Testis (tissue), 3 donors: ENCODE measurements around the gene KRT3. TPM values are rescaled to one million over a fixed set of nuclear protein-coding genes. Genes with fewer than 3 reads are reported as not detected.

Source experiments
- DNase-seq: peaks from one replicate; pipeline ENCODE4 v3.0.0-alpha.2; 2019
- H3K27ac ChIP-seq, 2 donors: fragments of 200-600 bp; sonication (generic); one replicate each; pipeline ENCODE4 v1.5.1; 2019
- H3K27me3 ChIP-seq: fragments of 200-600 bp; sonication (generic); one replicate; pipeline ENCODE4 v1.5.1; 2019
- H3K36me3 ChIP-seq: fragments of 200-600 bp; sonication (generic); one replicate; pipeline ENCODE4 v1.5.1; 2017; ENCODE audit warnings: low read depth; ENCODE audit errors: missing control alignments
- H3K4me1 ChIP-seq: fragments of 200-600 bp; sonication (generic); one replicate; pipeline ENCODE4 v1.5.1; 2019
- H3K4me3 ChIP-seq, 2 donors: fragments of 200-600 bp; sonication (generic); one replicate each; pipeline ENCODE4 v1.5.1; 2017 to 2019
- H3K9me3 ChIP-seq: fragments of 200-600 bp; sonication (generic); one replicate; pipeline ENCODE4 v1.5.1; 2017
- POLR2A ChIP-seq: fragments of 450-650 bp; IDR thresholded peaks from one replicate; pipeline ENCODE4 v1.6.1; 2017; ENCODE audit warnings: antibody characterized with exemption, mild to moderate bottlenecking, moderate library complexity
- WGBS, 2 donors: methylation state at CpG; one replicate each; pipeline ENCODE4 v1.1.5; 2018; 5-methylcytosine and 5-hydroxymethylcytosine counted together
- intact Hi-C: fragments of 100-400 bp; cut with DNase I; formaldehyde crosslinking; loops from one replicate; pipeline ENCODE4 v1.15.1; 2023; ENCODE audit warnings: low total_unique reads
- polyA plus RNA-seq: library from polyadenylated mRNA; stranded (reverse); fragments of 350-450 nt; fragmentation: Illumina TruSeq; extraction: RNeasy Lipid Tissue Mini Kit (QIAGEN cat#74804); gene quantifications from one replicate; pipeline ENCODE4 v1.2.3, GENCODE V29; 2014; ENCODE audit warnings: low read depth, low replicate concordance; ENCODE audit not compliant: insufficient read depth
- total RNA-seq, 2 donors: library from RNA; depleted of rRNA; stranded (reverse); fragments of >200 nt; gene quantifications; one replicate each; pipeline ENCODE4 v1.2.3, GENCODE V29; 2016
- TF ChIP-seq, protein P1 (sequence below), 3 experiments: fragments of 450-650 bp in 2 of 3; fragments of 200-600 bp in 1 of 3; sonication (generic) in 1 of 3; IDR thresholded peaks; one replicate each; pipeline ENCODE4 v1.5.1; 2016 to 2019; ENCODE audit warnings: antibody characterized with exemption in 3 of 3, mild to moderate bottlenecking in 2 of 3, moderate library complexity in 1 of 3

KRT3 gene
- total and polyA plus RNA-seq, 3 donors from 2014 or later, result not detected

DNA sequence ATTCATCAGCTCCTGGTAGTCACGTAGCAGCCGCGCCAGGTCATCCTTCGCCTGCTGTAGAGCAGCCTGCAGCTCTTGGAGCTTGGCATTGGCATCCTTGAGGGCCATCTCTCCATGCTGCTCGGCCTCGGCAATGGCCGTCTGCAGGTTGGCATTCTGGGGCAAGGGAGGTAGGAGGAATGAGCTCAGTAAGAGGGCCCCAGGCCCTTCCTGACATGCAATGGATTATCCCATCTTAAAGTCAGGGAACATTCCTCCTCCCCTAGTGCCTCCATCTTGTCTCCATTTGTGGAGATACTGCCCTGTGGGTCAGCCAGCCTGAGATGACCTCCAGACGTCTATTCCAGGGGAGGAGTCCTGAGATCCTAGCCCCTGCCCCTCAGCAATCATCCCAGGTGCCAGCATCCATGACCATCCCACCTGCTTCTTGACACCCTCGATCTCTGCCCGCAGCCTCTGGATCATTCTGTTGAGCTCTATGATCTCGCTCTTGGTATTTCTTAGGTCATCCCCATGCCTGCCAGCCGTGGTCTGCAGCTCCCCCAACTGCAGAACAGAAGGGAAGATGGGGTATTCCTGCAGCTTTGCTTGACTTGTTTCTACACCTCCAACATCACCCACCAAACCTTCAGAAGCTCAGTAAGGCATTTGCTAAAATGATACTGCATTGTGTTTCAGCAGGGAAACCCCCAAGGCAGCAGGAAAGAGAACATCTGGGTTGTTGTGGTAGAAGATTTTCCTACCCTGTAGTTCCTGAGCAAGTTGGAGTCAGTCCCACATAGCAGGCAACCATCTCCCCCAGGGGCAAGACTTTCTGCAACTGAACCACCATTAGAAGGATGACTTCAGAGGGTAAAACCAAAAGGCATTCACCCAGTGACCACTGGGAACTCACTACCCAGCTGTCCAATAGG lies 4.4 kb downstream of the KRT3 start:
- WGBS, 2 donors, result 95 to 99% methylated on average over 12 of the region's 12 CpGs
- H3K27me3 ChIP-seq, result no peaks in the 10 kb centered on the region
- no peak overlapping the region for H3K27ac ChIP-seq
- no peak overlapping the region for H3K4me3 ChIP-seq
- no peak for TF ChIP-seq POLR2A
- TF ChIP-seq, protein P1, sequence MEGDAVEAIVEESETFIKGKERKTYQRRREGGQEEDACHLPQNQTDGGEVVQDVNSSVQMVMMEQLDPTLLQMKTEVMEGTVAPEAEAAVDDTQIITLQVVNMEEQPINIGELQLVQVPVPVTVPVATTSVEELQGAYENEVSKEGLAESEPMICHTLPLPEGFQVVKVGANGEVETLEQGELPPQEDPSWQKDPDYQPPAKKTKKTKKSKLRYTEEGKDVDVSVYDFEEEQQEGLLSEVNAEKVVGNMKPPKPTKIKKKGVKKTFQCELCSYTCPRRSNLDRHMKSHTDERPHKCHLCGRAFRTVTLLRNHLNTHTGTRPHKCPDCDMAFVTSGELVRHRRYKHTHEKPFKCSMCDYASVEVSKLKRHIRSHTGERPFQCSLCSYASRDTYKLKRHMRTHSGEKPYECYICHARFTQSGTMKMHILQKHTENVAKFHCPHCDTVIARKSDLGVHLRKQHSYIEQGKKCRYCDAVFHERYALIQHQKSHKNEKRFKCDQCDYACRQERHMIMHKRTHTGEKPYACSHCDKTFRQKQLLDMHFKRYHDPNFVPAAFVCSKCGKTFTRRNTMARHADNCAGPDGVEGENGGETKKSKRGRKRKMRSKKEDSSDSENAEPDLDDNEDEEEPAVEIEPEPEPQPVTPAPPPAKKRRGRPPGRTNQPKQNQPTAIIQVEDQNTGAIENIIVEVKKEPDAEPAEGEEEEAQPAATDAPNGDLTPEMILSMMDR (IDR thresholded peaks at IDR 0.05), result no peak
- intact Hi-C loops, result no loop called here
- no peaks in the 10 kb centered on the region for H3K36me3 ChIP-seq
- H3K9me3 ChIP-seq, result no peaks in the 10 kb centered on the region
- no peak for DNase-seq
- H3K4me1 ChIP-seq, result peaks cover 8% of the 10 kb centered on the region

DNA sequence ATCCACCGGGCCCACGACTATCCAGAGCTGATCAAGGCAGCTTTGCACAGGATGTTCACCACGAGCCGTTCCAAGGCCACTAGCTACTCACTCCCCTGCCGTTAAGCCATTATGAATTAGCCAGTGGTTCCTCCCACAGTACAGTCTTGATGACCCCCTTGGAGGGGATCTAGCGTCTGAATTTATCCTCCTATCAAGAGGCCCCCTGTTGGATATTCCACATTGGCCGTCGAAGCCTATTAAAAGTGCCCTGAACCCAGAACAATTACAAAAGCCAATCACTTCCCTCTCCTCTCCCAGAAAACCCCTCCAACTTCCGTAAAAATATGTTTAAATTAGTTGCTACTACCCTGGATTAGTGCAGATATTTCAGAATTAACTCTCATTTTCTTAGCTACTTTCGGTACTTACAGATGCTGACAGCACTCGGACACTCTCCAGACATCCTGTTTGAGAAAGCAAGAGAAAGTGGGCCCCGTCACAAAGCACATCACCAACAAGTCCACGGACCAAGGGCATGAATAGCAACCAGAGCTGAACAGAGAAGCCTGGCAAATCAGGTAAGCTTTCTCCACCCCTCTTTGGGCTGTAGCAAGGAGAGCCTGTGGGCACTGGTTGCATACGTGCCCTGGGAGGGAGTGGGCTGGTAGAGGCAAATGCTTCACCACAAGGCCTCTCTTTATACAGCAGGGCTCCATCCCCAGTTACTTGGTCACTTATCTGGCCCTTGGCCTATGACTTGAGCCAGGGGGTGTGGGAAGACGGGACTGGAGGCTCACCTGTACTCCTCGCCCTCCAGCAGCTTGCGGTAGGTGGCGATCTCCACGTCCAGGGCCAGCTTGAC lies 5.3 kb downstream of the KRT3 start:
- whole genome bisulfite sequencing, 2 donors, result 54 to 65% methylated on average over 13 to 19 of the region's 19 CpGs
- Histone ChIP-seq H3K9me3 (no peaks in the 10 kb centered on the region), H3K36me3 (no peaks in the 10 kb centered on the region), H3K27ac (no peak overlapping the region), H3K4me1 (peaks cover 8% of the 10 kb centered on the region), H3K27me3 (no peaks in the 10 kb centered on the region), H3K4me3 (peak overlapping the region in 1 of 2 donors; percentile 18)
- no peak for DNase-seq
- intact Hi-C loops, result no loop called here
- TF ChIP-seq, protein P1 (IDR thresholded peaks at IDR 0.05), result no peak
- TF ChIP-seq POLR2A, result no peak

DNA sequence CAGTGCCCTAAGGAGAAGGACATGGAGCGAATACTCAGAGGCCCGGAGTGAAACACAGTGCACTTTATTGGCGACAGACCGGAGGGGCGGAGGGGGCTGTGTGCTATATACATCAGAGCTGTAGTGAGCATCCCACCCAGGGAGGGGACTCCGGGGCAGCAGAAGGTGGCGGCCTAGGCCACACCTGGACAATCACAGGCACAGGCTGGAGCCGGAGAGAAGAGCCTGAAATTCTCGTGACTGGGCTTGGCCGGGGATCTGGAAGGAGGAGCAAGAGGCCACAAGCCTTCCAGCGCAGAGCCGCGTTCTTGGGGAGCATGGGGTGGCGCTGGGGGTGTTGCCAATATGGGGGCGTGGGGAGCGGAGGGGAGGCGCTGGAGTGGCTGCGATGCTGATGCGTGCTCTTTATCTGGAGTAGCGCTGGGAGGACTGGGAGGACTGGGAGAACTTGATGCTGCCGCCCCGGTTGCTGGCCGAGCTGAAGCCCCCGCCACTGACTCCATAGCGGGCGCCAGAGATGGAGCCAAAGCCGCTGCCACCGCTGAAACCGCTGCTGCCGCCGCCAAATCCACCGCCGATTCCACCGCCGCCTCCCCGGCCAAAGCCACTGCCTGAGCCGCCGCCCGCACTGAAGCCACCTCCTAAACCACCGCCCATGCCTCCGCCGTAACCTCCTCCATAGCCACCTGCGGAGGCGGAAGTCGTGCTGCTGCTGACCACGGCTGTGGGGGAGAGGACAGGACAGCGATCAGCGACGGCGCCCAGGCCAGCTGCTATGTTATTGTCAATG lies 6.1 kb downstream of the KRT3 start:
- Histone ChIP-seq H3K4me3 (peak overlapping the region in 1 of 2 donors; percentile 18), H3K27me3 (no peaks in the 10 kb centered on the region), H3K27ac (no peak overlapping the region), H3K9me3 (no peaks in the 10 kb centered on the region), H3K36me3 (no peaks in the 10 kb centered on the region), H3K4me1 (peaks cover 8% of the 10 kb centered on the region)
- intact Hi-C loops, result no loop called here
- TF ChIP-seq, protein P1 (IDR thresholded peaks at IDR 0.05), result no peak
- no peak for TF ChIP-seq POLR2A
- 20 to 26% methylated on average over 26 to 38 of the region's 50 CpGs for WGBS, 2 donors
- DNase-seq, result peak; percentile 56

DNA sequence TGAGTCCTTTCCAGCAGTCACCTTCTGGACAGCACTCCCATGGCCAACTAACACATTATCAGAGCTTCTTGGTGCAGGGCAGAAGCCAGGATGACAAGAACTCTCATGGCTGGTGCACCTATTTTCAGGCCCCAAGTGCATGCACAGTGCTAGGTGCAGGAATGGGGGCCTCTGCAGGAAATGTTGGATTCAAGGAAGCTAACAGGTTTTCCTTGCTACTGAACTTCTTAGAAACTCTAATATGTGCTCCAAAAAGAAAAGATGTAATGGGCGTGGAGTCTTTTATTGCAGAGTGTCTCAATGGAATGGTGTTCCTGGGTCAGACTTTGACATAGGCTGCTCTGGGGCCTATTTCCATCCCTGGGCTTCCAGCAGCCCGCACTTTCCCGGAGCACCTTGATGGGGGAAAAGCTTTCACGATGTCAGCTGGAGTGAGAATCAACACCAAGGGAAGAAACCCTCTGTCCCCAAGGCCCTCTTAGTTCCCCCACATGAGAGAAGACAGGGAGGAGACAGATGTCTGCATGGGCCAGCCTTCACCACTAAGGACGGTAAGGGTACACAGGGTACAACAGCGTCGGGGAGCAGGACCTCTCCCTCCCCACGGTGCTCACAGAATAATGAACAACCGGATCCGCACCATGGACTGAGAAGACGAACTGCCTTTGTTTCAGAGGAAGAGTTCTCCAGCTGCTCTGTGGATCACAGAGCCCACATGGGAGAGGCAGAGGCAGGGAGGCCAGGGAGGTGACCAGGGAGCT lies 6.9 kb downstream of the KRT3 start:
- DNase-seq, result no peak
- no peaks in the 10 kb centered on the region for H3K27me3 ChIP-seq
- no peak overlapping the region for H3K4me3 ChIP-seq
- WGBS, 2 donors, result 57 to 77% methylated on average over 11 of the region's 11 CpGs
- peaks cover 8% of the 10 kb centered on the region for H3K4me1 ChIP-seq
- H3K27ac ChIP-seq, result no peak overlapping the region
- H3K36me3 ChIP-seq, result no peaks in the 10 kb centered on the region
- intact Hi-C loops, result no loop called here
- no peaks in the 10 kb centered on the region for H3K9me3 ChIP-seq
- TF ChIP-seq, protein P1 (IDR thresholded peaks at IDR 0.05), result no peak
- TF ChIP-seq POLR2A, result no peak
